IPS-15b (cell line): ENCODE data around the gene CCR7.

ENCODE experiments used
- H3K27me3 ChIP-seq: one replicate; pipeline ENCODE4 v1.6.1; 2013; ENCODE audit warnings: low read length; ENCODE audit not compliant: control insufficient read depth, insufficient read depth
- H3K36me3 ChIP-seq: one replicate; pipeline ENCODE4 v1.6.1; 2013; ENCODE audit warnings: low read length; ENCODE audit not compliant: control insufficient read depth, insufficient read depth
- H3K4me1 ChIP-seq: one replicate; pipeline ENCODE4 v1.6.1; 2013; ENCODE audit warnings: mild to moderate bottlenecking, low read length; ENCODE audit not compliant: control insufficient read depth, insufficient read depth
- H3K4me3 ChIP-seq: one replicate; pipeline ENCODE4 v1.5.1; 2013; ENCODE audit warnings: low read depth, low read length
- H3K9ac ChIP-seq: one replicate; pipeline ENCODE4 v1.6.1; 2013; ENCODE audit warnings: low read depth, mild to moderate bottlenecking, low read length
- H3K9me3 ChIP-seq: one replicate; pipeline ENCODE4 v1.6.1; 2013; ENCODE audit warnings: mild to moderate bottlenecking, low read length; ENCODE audit not compliant: control insufficient read depth, insufficient read depth

Gene CCR7

DNA sequence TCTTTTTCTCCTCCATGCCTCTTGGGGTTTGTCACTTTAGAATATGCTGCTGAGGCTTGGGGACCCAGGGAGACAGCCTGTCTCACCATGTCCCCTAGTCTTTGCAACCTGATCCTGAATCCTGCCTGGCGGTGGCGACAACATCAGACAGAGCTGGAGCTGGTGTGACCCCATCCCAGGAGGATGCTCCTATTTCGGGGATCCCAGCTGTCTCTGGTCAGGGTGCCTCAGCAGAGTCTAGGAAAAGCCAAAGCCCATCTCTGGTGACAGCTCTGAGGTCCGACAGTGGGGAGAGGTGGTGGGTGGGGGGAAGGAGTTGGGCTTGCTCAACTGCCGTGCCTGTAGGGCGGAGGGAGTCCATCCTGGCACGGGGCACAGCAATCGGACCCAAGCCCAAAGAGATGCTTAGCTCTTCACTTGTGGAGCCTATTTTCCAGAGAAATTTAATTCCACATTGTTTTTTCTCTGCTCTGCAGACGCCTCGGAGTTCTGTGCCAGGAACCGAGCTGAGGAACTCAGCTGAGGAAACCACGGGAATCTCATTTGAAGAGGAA lies 53.5 kb downstream of the CCR7 start:
- no peaks in the 10 kb centered on the region for H3K9me3 ChIP-seq
- no peak overlapping the region for H3K4me3 ChIP-seq
- no peak overlapping the region for H3K9ac ChIP-seq
- no peaks in the 10 kb centered on the region for H3K27me3 ChIP-seq
- peaks cover 4% of the 10 kb centered on the region for H3K4me1 ChIP-seq
- H3K36me3 ChIP-seq: no peaks in the 10 kb centered on the region

DNA sequence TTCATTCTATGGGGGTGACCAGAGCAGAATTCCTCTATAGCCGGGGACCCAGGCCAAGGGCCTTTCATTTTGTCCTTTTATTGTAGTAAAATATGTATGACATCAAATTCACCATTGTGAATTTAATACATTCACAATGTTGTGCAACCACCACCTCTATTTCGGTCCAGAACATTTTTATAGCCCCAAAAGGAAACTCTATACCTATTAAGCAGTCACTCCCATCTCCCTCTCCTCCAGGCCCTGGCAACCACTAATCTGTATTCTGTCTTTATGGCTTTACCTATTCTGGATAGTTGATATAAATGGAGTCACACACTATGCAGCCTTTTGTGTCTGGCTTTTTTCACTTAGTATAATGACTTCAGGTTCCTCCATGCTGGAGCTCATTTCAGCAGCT lies 54.1 kb downstream of the CCR7 start:
- Histone ChIP-seq H3K36me3 (no peaks in the 10 kb centered on the region), H3K9ac (no peak overlapping the region), H3K9me3 (no peaks in the 10 kb centered on the region), H3K4me3 (no peak overlapping the region), H3K27me3 (no peaks in the 10 kb centered on the region), H3K4me1 (peaks cover 7% of the 10 kb centered on the region)

DNA sequence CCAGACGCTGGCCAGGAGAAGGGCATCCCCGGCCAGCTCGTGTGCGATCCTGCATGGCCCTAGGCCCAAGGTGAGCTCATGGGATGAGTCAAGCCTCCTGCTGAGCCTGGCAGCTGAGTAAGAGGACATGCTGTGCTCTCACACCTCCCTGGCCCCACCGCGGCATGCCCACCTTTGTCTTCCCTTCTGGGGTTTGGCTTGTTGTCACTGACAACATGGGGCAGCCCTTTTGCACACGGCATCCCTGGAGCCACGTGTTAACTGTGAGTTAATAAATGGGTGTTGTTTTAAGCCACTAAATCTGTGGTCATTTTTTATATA lies 55.0 kb downstream of the CCR7 start:
- H3K36me3 ChIP-seq: no peaks in the 10 kb centered on the region
- H3K9me3 ChIP-seq: no peaks in the 10 kb centered on the region
- no peak overlapping the region for H3K4me3 ChIP-seq
- H3K27me3 ChIP-seq: no peaks in the 10 kb centered on the region
- peaks cover 7% of the 10 kb centered on the region for H3K4me1 ChIP-seq
- H3K9ac ChIP-seq: no peak overlapping the region

DNA sequence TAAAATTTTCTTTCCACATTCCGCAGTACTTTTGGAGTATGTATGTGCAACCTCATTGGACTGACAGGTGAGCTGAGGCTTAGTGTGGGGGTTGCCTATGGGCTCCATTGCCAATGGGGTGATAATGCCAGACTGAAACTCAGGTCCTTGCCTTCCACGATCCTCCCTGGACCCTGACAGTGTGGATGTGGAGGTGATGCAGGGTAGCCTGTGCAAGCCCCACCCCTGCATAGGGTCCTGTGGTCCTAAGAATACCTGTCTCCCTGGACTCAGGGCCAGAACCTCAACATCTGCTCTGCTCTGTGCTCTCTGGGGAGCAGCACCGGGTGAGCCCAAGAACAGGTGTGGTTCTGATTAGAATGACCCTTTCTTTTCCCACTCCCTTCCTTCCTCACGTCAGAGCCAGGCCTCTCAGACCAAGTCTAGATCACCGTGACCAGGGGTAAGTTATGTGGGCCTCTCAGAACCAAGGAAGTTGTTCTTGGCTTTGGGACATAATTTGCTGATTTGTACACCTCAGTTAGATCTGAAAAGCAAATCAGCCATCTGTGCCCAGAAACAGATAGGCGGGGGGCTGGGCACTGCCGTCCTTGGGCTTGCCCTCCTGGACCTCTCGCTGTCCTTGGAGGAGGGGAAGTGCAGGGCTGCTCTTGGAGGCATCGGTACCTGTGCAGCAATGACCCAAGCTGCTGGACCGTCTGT lies 55.5 kb downstream of the CCR7 start:
- Histone ChIP-seq H3K27me3 (no peaks in the 10 kb centered on the region), H3K4me1 (peaks cover 7% of the 10 kb centered on the region), H3K4me3 (no peak overlapping the region), H3K9me3 (no peaks in the 10 kb centered on the region), H3K9ac (no peak overlapping the region), H3K36me3 (no peaks in the 10 kb centered on the region)

DNA sequence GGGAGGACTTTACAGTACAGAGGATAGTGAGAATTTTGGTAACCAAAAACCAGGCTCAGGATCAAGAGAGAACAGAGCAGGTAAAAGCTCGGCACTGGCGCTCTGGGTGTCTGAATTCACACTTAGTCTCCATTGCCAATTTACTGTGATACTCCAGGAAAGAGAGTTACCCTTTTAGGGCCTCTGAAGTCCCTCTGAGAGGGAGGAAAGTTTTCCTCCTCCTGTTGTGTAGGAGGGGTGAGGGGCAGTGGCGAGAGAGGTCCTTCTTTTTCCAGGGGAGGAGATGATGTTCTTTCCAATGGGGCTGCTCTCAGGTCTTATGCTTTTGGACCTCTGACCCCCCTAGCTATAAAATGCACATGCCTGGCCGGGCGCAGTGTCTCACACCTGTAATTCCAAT lies 58.5 kb downstream of the CCR7 start:
- no peaks in the 10 kb centered on the region for H3K36me3 ChIP-seq
- peaks cover 7% of the 10 kb centered on the region for H3K4me1 ChIP-seq
- no peaks in the 10 kb centered on the region for H3K9me3 ChIP-seq
- H3K4me3 ChIP-seq: no peak overlapping the region
- H3K27me3 ChIP-seq: no peaks in the 10 kb centered on the region
- no peak overlapping the region for H3K9ac ChIP-seq
